ENCODE data around the gene OBSL1.

- TF ChIP-seq, protein P1, sequence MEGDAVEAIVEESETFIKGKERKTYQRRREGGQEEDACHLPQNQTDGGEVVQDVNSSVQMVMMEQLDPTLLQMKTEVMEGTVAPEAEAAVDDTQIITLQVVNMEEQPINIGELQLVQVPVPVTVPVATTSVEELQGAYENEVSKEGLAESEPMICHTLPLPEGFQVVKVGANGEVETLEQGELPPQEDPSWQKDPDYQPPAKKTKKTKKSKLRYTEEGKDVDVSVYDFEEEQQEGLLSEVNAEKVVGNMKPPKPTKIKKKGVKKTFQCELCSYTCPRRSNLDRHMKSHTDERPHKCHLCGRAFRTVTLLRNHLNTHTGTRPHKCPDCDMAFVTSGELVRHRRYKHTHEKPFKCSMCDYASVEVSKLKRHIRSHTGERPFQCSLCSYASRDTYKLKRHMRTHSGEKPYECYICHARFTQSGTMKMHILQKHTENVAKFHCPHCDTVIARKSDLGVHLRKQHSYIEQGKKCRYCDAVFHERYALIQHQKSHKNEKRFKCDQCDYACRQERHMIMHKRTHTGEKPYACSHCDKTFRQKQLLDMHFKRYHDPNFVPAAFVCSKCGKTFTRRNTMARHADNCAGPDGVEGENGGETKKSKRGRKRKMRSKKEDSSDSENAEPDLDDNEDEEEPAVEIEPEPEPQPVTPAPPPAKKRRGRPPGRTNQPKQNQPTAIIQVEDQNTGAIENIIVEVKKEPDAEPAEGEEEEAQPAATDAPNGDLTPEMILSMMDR (IDR thresholded peaks at IDR 0.05; ENCODE audit: extremely low read depth in 1 of 2, insufficient read depth in 1 of 2, low read depth in 1 of 2, low read length in 2 of 2), result no peak
- TF ChIP-seq GATA2 (IDR thresholded peaks at IDR 0.05; ENCODE audit: insufficient read depth, insufficient read length, low read depth, low read length), result no peak
- TF ChIP-seq POLR2AphosphoS5 (IDR thresholded peaks at IDR 0.05; ENCODE audit: insufficient read depth, low read depth, low read length), result no peak
- no peak for TF ChIP-seq MYC (IDR thresholded peaks at IDR 0.05; ENCODE audit: low read depth, low read length)
- no peak for TF ChIP-seq POLR2A (IDR thresholded peaks at IDR 0.05; ENCODE audit: low read depth, low read length)
- no peak for TF ChIP-seq MAX (IDR thresholded peaks at IDR 0.05; ENCODE audit: insufficient read depth, insufficient read length)
- TF ChIP-seq EZH2 (IDR thresholded peaks at IDR 0.05; ENCODE audit: borderline replicate concordance, low read depth, low read length, severe bottlenecking), result no peak
- TF ChIP-seq FOS (IDR thresholded peaks at IDR 0.05; ENCODE audit: borderline replicate concordance, insufficient read depth, low read length), result no peak
- no peak for TF ChIP-seq JUN (IDR thresholded peaks at IDR 0.05; ENCODE audit: borderline replicate concordance, insufficient read depth, insufficient read length, low read depth)
Measured at GRCh38 chr2:219556413-219556812, 14.9 kb downstream of the OBSL1 start.

Data from endothelial cell of umbilical vein (primary cell).